Activated CD8-positive, alpha-beta memory T cell treated with anti-CD3 and anti-CD28 coated beads for 48 hours (primary cell): ENCODE data around the gene GLRX3.
A peak's percentile ranks its signal among the peaks of the same experiment; 100 is the strongest.
"Not testable (repeated sequence)": the region's sequence is repeated elsewhere in the genome, so short reads cannot be mapped to it uniquely, and the experiment has no call there.

Experiments
- DNase-seq, 3 experiments: peaks; one replicate each; pipeline ENCODE4 v3.0.0-alpha.2; 2020; ENCODE audit warnings: low read depth in 2 of 3, low spot score in 2 of 3

GLRX3 gene

DNA sequence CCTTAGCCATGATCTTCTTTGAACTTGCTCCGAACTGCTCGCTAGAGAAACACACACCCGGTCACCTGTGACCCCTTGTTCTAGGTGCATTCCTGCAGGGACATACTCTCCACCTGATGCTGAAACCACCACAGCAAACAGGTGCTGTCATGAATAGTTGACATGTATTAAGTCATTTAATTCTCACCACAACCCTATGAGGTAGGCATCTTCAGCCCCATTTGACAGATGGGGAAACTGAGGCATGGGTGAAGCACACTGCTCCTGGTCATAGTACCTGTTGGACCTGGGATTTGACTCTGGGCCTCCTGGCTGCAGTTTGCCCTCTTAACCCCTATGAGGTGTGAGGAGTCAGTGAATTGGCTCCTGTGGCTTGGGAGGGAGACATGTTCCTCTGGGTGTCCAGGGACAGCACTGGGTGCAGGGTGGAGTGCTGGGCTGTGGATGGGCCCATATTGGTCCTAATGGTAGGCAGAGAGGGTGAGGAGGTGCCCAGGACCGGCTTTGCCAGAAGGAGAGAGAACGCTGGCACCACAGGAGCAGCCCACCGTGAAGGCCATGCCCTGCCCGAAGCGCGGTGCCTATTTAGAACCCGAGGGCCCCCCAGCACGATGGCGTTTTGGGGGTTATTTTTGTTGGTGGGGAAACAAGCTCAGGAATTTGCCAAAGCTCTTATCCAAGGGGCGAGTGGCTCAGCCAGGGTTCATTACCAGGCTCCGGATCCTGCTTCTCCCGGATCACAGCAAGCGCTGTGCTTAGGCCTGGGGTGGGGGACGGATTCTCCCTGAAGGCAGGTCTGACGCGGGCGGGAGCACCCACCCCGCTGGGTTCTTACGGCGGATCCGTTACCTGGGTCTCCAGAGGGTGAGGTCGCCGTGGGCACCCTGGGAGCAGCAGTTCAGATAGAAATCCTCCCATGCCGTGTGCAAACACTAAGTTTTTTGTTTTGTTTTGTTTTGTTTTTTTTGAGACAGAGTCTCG lies 52.3 kb downstream of the GLRX3 start:
- no peak for DNase-seq

- no peak for DNase-seq
Measured at GRCh38 chr10:130189608-130190054, 53.4 kb downstream of the GLRX3 start.

DNA sequence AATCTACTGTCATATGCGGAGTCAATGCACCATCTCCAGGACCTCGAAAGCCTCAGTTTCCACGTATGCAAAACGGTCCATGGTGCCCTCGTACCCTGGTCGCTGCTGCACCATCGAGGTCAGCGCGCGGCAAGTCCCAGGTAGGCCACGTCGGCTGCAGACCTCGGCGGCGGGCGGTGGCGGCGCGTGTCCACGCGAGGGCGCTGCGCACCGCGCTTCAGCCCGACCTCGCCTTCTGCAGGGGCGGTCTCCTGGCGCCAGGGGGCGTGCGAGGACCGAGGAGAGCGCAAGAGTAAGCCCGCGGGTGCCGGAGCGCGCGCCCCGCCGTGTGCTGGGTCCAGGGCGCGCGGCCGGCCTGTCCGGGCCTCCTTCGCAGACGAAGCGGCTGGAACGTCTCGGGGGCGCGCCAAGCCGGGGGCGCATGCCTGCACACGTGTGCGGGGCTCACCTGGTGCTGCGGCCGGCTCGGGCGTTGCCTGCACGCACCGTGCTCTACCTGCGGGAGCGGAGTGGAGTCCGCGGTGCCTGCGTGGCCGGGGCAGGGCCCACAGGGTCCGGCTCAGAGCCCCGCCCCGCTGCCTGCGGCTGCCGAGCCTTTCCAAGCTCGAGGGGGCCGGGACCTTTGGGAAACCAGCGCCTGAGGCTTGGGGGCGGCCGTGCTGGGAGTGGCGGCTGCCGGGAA lies 54.0 kb downstream of the GLRX3 start:
- DNase-seq: peak; percentile 71 to 86 (median 82)

DNA sequence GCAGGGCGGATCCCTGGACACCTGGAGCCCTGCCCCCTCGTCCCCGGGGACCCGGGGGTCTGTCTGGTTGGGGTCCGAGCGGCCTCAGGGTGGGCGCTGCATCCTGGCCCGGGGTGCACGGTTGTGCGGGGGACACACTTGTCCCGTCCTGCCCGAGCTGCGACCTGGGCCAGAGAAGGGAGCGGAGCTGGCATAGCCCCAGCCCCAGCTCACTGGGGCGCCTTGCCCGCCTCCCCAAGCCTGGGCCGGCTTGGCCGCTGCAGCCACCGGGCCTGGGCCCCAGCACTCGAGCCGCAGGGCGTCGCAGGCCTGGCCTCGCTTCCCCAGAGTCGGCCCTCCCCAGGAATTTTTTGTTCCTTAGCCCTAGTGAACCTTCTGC lies 54.5 kb downstream of the GLRX3 start:
- no peak for DNase-seq

- no peak for DNase-seq
Measured at GRCh38 chr10:130191380-130191779, 55.2 kb downstream of the GLRX3 start.

DNA sequence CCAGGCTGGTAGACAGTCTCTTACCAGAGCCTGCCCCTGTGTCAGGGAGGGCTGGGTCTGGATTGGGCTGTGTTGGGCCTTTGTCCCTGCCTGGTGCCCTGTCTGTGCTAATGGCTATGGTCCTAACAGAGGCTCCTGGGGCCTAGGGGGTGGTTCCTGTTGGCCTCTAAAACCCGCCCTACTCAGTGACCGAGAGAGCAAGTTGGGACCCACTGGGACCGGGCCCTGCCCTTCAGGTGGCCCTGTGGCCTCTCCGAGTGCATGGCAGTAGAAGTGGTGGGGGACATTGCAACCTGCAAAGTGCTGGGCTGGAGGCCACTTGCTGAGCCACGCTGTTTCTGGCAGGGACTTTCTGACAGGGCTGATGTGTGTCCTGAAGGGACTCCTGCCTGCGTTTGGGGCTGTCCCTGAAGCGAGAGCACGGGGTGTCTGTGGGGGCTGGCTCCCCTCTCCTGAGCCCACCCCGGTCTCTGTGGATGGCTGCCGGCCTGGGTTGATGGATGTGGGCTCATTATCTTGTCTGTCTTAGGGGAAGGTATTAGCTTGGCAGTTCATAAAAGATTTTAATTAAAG lies 56.2 kb downstream of the GLRX3 start:
- DNase-seq: no peak

GRCh38 chr10:130193033-130193432 lies 56.8 kb downstream of the GLRX3 start:
- DNase-seq: no peak

GRCh38 chr10:130193493-130194193 lies 57.5 kb downstream of the GLRX3 start:
- no peak for DNase-seq

DNA sequence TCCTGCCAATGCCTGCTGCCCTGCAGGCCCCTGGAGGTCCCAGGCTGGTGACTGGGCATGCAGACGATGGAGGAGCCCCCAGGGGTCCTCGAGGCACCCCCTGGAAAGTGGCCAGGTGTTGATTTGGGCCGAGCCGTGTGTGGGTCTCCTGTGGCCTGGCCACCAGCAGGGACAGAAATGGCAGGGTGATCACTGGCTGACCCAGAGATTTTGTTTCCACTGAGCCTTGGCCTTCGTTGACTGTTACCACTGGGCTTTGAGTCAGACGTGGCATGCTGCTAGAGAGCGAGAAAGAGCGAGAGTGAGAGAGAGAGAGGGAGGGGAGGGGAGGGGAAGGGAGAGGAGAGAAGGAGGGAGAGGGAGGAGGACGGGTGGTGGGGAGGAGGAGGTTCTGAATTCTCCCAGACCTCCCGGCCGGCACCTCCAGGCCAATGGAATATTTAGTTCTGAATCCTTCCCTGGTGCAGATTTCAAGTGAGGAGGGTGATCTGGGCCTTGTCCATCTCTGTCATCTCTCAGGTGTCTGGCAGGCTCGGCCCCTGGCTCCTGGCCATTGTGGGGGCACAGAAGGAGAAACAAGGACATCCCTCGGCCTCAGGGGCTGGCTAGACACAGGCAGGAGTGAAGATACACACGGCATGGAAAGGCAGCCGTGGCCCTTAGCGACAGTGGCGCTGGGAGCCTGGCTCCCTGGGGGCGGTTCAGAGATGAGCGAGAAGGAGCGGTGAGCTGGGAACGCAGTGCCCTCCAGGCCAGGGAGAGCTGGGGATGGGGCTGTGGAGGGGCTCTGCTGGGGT lies 58.2 kb downstream of the GLRX3 start:
- DNase-seq: no peak

DNA sequence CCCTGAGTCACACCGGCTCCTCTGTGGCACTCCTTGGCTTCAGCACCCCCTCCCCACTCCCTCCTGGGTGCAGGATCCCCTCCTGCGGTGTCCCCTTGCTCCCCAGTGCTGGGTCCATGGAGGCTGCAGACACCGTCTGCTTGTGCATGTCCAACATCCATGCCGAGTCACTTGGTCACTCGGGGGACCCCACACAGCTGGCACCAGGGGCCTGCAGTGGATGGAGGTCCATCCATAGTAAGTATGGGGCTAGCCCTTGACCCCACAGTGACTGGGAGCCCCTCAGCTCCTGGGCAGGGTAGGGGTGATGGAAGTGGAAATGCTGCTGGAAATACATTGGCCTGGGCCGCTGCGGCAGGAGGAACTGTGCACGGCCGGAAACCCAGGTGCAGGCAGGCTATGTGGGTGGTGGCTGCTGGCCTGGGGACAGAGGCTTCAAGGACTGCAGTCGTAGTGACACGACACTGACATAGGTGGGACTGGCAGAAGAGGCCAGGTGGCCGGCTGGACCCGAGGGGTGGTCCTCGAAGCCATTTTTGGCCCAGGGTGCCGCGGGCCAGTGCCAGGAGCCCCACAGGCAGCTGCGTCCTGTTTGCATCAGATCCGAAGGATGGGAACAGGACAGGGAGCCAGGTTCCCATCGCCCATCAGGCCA lies 58.9 kb downstream of the GLRX3 start:
- DNase-seq: no peak

- DNase-seq: no peak
Measured at GRCh38 chr10:130195746-130196294, 59.6 kb downstream of the GLRX3 start.

GRCh38 chr10:130196511-130197487 lies 60.6 kb downstream of the GLRX3 start:
- DNase-seq: no peak

DNA sequence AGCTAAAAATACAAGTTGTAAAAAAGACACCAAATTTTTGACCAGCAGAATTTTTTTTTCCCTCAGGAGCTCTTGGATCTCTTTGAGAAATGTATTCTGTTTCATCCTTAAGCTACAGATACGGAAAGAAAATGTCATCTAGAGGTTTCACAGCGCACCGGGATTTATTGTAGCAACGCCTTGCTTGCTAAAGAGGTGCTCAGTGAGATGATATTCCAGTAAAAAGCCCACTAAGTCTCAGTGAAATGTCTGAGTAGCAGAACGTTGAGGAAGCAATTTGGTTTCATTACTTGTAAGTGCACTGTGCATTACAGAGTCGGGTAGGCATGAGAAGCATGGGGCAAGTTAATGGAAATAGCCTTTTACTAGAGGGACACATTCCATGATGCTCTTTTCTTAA lies 62.5 kb downstream of the GLRX3 start:
- DNase-seq: no peak

DNA sequence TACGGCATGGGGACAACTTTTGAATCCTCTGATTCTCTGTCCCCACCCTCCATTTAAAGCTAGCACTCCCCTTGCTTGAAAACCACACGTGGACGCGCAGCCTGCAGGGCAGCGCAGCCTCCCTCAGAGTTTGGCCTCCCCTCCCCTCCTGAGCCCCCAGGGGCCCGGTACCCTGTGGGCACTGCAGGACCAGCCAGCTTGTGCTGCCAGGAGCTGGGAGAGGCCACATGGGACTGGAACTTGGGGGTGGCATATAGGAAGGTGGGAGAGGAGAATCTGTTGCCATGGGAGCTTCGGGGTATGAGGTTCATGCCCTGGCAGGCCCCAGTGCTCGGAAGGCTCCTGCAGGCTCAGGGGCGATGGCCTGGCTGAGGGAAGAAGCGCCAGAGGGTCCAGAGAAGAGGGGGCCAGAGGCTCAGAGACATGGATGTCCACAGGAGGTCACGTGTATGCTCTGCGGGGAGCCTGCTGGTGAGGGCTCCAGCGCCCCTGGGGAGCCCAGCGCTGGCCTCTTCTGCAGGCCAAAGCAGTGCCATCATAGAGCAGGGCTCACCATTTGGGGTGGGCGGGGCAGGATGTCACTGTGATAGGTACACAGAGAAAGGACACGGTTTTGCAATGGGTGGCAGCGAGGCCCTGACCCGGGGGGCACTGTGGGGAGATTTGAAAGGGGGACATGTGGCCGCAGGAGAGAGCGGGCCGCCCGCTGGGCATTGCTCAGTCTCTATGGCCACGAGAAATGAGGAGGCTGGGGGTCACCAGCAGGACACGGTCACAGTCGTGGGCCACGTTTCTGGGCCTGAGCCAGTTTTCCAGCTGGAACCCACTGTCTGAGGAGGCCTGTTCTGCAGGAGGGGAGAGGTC lies 64.2 kb downstream of the GLRX3 start:
- DNase-seq: no peak

DNA sequence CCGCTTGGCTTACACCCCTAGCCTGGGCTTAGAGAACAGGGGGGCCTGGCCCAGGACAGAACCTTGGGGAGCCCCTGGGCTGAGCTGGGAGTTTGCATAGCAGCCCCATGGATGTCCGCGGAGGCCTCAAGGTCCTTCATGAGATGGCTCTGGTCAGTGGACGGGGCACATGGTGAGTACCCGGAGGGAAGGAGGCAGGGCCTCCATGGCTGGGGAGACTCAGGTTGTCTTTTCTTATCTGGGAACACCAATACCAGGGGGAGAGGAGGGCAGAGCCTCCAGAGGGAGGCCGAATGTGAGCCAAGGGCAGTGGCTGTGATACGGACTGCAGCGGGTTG lies 64.8 kb downstream of the GLRX3 start:
- DNase-seq: no peak

GRCh38 chr10:130202150-130202549 lies 66.0 kb downstream of the GLRX3 start:
- DNase-seq: not testable (repeated sequence)

- no peak for DNase-seq
Measured at GRCh38 chr10:130202984-130203621, 66.9 kb downstream of the GLRX3 start.
